H1 (cell line): ENCODE data around the gene WDR77. TPM values are rescaled to one million over a fixed set of nuclear protein-coding genes. Genes with fewer than 3 reads are reported as not detected.

Experiments
- BRCA1 ChIP-seq: IDR thresholded peaks from 2 replicates; pipeline ENCODE4 v1.6.1; 2012; ENCODE audit warnings: low read depth, low read length, improper control_type of control experiment
- CEBPB ChIP-seq: IDR thresholded peaks from 2 replicates; pipeline ENCODE4 v1.6.1; 2012; ENCODE audit warnings: low read depth, low read length
- CHD1 ChIP-seq: IDR thresholded peaks from 2 replicates; pipeline ENCODE4 v1.6.1; 2012; ENCODE audit warnings: low read depth, low read length, improper control_type of control experiment
- CHD2 ChIP-seq: IDR thresholded peaks from 2 replicates; pipeline ENCODE4 v1.6.1; 2012; ENCODE audit warnings: low read length, improper control_type of control experiment
- CTBP2 ChIP-seq: IDR thresholded peaks from 2 replicates; pipeline ENCODE4 v1.7.0; 2011; ENCODE audit warnings: borderline replicate concordance, mild to moderate bottlenecking, moderate library complexity, mixed read lengths, low read length; ENCODE audit not compliant: insufficient read depth, insufficient read length
- EGR1 ChIP-seq: IDR thresholded peaks from 2 replicates; pipeline ENCODE4 v1.6.1; 2011; ENCODE audit warnings: low read depth, low read length, borderline replicate concordance
- EP300 ChIP-seq, 2 experiments: IDR thresholded peaks; 1 replicate in 1 of 2; 2 replicates in 1 of 2; pipeline ENCODE4 v1.6.1; 2011 to 2012; ENCODE audit warnings: low read depth in 2 of 2, low read length in 2 of 2, mild to moderate bottlenecking in 2 of 2, borderline replicate concordance in 1 of 2, inconsistent platforms in 1 of 2, moderate library complexity in 1 of 2
- EZH2 ChIP-seq: fragments of 200-600 bp; sonication (generic); IDR thresholded peaks from 2 replicates; pipeline ENCODE4 v1.7.1; 2012; ENCODE audit warnings: low read depth, mild to moderate bottlenecking, moderate library complexity, low read length, inconsistent platforms; ENCODE audit not compliant: severe bottlenecking
- GTF2F1 ChIP-seq: IDR thresholded peaks from 2 replicates; pipeline ENCODE4 v1.6.1; 2012; ENCODE audit warnings: low read depth, low read length, improper control_type of control experiment, borderline replicate concordance
- KDM1A ChIP-seq: fragments of 200-600, 300-600 bp; sonication (generic); IDR thresholded peaks from 2 replicates; pipeline ENCODE4 v1.7.1; 2016; ENCODE audit warnings: mild to moderate bottlenecking, low read length, borderline replicate concordance
- KDM5A ChIP-seq: fragments of 200-600 bp; IDR thresholded peaks from 2 replicates; pipeline ENCODE4 v1.7.1; 2012; ENCODE audit warnings: mild to moderate bottlenecking, low read length, inconsistent platforms, mixed read lengths
- NRF1 ChIP-seq: IDR thresholded peaks from 2 replicates; pipeline ENCODE4 v1.6.1; 2011; ENCODE audit warnings: mild to moderate bottlenecking, low read depth, low read length, improper control_type of control experiment
- RFX5 ChIP-seq: IDR thresholded peaks from 2 replicates; pipeline ENCODE4 v1.6.1; 2011; ENCODE audit warnings: low read depth, low read length, improper control_type of control experiment, borderline replicate concordance
- SAP30 ChIP-seq: fragments of 300-600 bp; sonication (generic); IDR thresholded peaks from 2 replicates; pipeline ENCODE4 v1.7.1; 2012; ENCODE audit warnings: low read length, moderate library complexity, mild to moderate bottlenecking, inconsistent platforms; ENCODE audit not compliant: insufficient read depth, insufficient replicate concordance
- SP1 ChIP-seq: IDR thresholded peaks from 2 replicates; pipeline ENCODE4 v1.6.1; 2011; ENCODE audit warnings: low read depth, low read length
- SUZ12 ChIP-seq: fragments of 200-600 bp; sonication (generic); IDR thresholded peaks from 2 replicates; pipeline ENCODE4 v1.6.1; 2012; ENCODE audit warnings: mild to moderate bottlenecking, inconsistent platforms, low read length, moderate library complexity, mixed read lengths
- TAF1 ChIP-seq: IDR thresholded peaks from 2 replicates; pipeline ENCODE4 v1.6.1; 2011; ENCODE audit warnings: mild to moderate bottlenecking, low read depth, low read length
- polyA plus RNA-seq, 7 experiments: library from polyadenylated mRNA; depleted of rRNA in 3 of 7; stranded (reverse) in 5 of 7; unstranded in 2 of 7; fragments of >200 nt in 5 of 7; fragments of 200-250 nt in 2 of 7; gene quantifications; 1 replicate in 5 of 7; 2 replicates in 1 of 7; 4 replicates in 1 of 7; pipeline versions ENCODE4 v1.2.1 to v1.2.3, GENCODE V29; 2011 to 2013; ENCODE audit warnings: missing spikeins in 2 of 7, mixed read lengths in 2 of 7
- total RNA-seq: library from RNA; stranded (reverse); fragmentation: NEBNext Ultra II Directional; extraction: Animal tissue kit (Norgen Biotek cat#: 25700); gene quantifications from 2 replicates; pipeline ENCODE4 v1.2.1, GENCODE V29; 2021
- TF ChIP-seq, protein P1 (sequence below): IDR thresholded peaks from 2 replicates; pipeline ENCODE4 v1.6.1; 2011; ENCODE audit warnings: low read length, improper control_type of control experiment
- TF ChIP-seq, protein P2 (sequence below): IDR thresholded peaks from 2 replicates; pipeline ENCODE4 v1.6.1; 2012; ENCODE audit warnings: low read length, inconsistent platforms
- TF ChIP-seq, protein P3 (sequence below): IDR thresholded peaks from 2 replicates; pipeline ENCODE4 v1.6.1; 2012; ENCODE audit warnings: inconsistent platforms

Gene WDR77
- total and polyA plus RNA-seq, 2 of the 8 experiments (the other 6 are each of a cell fraction or from before 2014, with no cell fraction given) = 66.0 to 156 TPM

DNA sequence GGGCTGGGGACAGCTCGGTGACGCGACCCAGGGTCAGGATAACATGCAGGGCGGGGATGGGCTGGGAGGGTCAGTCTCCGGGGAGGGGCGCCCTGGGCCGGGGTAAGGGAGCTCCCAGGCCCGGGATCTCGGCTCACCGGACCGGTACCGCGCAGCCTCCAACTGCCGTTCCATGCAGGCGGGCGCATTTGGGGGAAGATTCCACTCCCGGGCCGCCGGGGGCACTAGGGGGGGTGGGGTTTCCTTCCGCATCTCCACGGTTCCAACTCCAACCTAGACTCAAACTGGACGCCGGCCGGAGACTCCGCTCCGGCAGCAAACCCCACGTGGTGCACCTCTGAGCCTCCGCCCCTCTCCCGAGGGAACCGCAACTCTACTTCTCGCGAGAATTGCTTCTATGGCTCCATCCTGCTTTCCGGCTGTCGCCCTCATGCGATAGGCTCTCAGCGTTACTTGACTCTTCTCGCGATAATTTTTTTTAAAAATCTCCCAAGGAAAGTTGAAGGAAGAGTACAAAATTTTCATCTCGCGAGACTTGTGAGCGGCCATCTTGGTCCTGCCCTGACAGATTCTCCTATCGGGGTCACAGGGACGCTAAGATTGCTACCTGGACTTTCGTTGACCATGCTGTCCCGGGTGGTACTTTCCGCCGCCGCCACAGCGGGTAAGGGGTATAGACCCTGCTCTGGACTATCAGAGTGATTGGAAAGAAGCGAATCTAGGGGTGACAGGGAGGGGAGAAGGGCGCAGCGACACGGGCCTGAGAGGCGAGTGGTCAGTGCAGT, at the start of gene WDR77, which contains the start of gene ATP5PB (continued):
- TF ChIP-seq TAF1 (peak; percentile 81), KDM1A (no peak), RFX5 (no peak), NRF1 (no peak), SUZ12 (no peak), KDM5A (peak; percentile 66; the same call in 1 of the 2 replicates), EP300 (IDR thresholded peaks at IDR 0.05; ENCODE audit: borderline replicate concordance in 1 of 2, low read depth in 2 of 2, low read length in 2 of 2) (no peak), SAP30 (peak; percentile 98), CHD1 (no peak), CTBP2 (no peak), CHD2 (peak; percentile 98), BRCA1 (peak; percentile 94), GTF2F1 (no peak), SP1 (no peak), EZH2 (no peak), EGR1 (no peak), CEBPB (no peak)
- TF ChIP-seq, protein P1, sequence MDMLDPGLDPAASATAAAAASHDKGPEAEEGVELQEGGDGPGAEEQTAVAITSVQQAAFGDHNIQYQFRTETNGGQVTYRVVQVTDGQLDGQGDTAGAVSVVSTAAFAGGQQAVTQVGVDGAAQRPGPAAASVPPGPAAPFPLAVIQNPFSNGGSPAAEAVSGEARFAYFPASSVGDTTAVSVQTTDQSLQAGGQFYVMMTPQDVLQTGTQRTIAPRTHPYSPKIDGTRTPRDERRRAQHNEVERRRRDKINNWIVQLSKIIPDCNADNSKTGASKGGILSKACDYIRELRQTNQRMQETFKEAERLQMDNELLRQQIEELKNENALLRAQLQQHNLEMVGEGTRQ = peak; percentile 73
- TF ChIP-seq, protein P2, sequence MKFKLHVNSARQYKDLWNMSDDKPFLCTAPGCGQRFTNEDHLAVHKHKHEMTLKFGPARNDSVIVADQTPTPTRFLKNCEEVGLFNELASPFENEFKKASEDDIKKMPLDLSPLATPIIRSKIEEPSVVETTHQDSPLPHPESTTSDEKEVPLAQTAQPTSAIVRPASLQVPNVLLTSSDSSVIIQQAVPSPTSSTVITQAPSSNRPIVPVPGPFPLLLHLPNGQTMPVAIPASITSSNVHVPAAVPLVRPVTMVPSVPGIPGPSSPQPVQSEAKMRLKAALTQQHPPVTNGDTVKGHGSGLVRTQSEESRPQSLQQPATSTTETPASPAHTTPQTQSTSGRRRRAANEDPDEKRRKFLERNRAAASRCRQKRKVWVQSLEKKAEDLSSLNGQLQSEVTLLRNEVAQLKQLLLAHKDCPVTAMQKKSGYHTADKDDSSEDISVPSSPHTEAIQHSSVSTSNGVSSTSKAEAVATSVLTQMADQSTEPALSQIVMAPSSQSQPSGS = no peak; the same call in 1 of the 2 replicates
- TF ChIP-seq, protein P3, sequence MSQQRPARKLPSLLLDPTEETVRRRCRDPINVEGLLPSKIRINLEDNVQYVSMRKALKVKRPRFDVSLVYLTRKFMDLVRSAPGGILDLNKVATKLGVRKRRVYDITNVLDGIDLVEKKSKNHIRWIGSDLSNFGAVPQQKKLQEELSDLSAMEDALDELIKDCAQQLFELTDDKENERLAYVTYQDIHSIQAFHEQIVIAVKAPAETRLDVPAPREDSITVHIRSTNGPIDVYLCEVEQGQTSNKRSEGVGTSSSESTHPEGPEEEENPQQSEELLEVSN = no peak
